Pulmonary artery endothelial cell (primary cell): ENCODE data around the gene DNER. TPM values are rescaled to one million over a fixed set of nuclear protein-coding genes. Genes with fewer than 3 reads are reported as not detected.
"Not testable (repeated sequence)": the region's sequence is repeated elsewhere in the genome, so short reads cannot be mapped to it uniquely, and the experiment has no call there.

ENCODE experiments used
- DNase-seq: peaks from one replicate; pipeline ENCODE4 v3.0.0-alpha.2; 2011; ENCODE audit warnings: low read depth, low spot score
- total RNA-seq: library from RNA; depleted of rRNA; stranded (reverse); fragments of >200 nt; gene quantifications from 2 replicates; pipeline ENCODE4 v1.2.3, GENCODE V29; 2014

The DNER gene
- total RNA-seq, 1 donor from 2014 or later, result 0.07 TPM

GRCh38 chr2:229407170-229407569 lies 307.2 kb downstream of the DNER start:
- DNase-seq, result peak; percentile 93

- DNase-seq, result no peak
Observed at GRCh38 chr2:229405796-229406195, 308.6 kb downstream of the DNER start.

GRCh38 chr2:229403296-229403695 lies 311.1 kb downstream of the DNER start:
- no peak for DNase-seq

- DNase-seq, result no peak
Observed at GRCh38 chr2:229401171-229401865, 313.0 kb downstream of the DNER start.

GRCh38 chr2:229393926-229394325 lies 320.4 kb downstream of the DNER start:
- DNase-seq, result no peak

GRCh38 chr2:229392196-229392595 lies 322.2 kb downstream of the DNER start:
- no peak for DNase-seq

DNA sequence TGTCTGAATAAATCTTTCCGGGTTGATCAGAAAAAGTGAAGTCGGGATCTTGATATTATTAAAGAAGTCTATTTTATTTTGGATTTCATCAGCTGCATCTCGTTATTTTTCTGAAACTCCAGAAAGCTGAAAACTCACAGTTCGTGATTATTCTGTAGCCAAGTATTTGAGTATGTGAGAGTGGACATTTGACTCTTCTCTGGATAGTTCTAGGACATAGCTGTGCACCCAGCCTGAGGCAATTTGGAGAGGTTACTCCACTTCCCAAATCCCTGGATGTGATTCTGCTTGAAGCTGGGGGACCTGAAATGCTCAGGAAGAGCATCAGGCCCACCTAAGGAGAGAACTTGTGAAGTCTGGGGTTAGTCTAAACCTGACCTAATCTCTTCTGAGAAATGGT lies 325.6 kb downstream of the DNER start:
- no peak for DNase-seq

DNA sequence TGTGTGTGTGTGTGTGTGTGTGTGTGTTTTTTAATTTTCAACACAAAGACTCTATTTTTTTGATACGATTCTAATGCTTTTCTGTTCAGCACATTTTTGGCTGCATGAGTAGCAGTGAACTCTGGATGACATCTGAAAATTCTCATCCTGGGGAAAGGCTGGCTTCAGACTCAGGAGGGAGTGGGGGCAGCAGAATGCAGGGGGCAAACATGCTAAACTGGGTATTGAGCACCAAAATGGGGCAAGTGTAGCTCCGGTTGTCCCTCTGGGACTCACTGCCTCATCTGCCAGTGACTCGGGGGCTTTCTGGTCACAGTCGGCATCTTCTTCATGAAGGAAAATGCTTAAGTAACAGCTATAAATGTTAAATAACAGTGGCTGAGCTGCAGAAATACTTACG lies 326.5 kb downstream of the DNER start:
- no peak for DNase-seq

DNA sequence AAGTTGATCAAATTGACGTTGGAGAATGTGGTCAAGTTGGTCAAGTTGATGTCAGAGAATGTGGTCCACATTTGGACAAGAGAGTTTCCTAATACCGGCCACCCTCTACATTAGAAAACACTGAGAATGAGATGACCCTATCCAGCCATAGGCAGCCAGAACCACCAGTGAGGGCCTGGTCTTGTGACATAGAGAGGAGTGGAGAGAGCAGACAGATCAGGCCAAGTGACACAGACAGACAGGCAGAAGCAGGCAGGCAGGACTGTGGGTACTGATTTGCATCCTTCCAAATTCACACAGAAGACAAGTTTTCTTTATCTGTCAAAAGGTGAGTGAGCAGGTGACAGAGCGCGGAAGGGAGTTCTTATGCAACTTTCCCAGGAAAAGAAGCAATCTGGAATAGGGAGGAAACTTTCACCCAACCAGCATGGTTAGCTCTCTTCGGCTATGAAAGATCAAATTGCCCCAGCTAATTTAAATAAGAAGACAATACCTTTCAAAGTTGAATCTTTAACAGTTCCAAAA lies 334.2 kb downstream of the DNER start:
- no peak for DNase-seq

GRCh38 chr2:229378386-229378785 lies 336.0 kb downstream of the DNER start:
- DNase-seq, result no peak

- DNase-seq, result no peak
Observed at GRCh38 chr2:229376866-229377265, 337.5 kb downstream of the DNER start.

GRCh38 chr2:229375251-229375650 lies 339.1 kb downstream of the DNER start:
- no peak for DNase-seq

- not testable (repeated sequence) for DNase-seq
Observed at GRCh38 chr2:229373311-229373710, 341.0 kb downstream of the DNER start.

- no peak for DNase-seq
Observed at GRCh38 chr2:229372207-229372606, 342.1 kb downstream of the DNER start.

GRCh38 chr2:229371086-229371485 lies 343.3 kb downstream of the DNER start:
- DNase-seq, result no peak

DNA sequence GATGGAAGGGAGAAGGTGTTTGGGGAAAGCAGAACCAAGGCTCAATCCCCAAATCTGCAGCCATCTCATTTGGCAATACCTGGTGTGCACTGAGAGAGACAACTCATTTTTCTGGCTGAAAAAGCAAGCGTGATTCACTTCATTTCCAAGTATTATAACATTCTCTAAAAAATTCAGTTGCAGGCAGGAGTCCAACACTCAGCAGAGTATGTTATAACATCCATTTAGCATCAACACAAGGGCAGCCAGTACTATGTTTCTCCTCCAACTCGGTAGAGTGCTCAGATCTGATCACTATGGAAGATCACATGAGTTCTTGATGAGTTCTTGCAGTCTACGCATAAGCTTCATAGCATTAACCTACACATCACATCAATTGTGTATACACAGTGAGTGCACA lies 343.8 kb downstream of the DNER start:
- no peak for DNase-seq

GRCh38 chr2:229363185-229363814 lies 351.1 kb downstream of the DNER start:
- DNase-seq, result no peak

GRCh38 chr2:229350883-229351282 lies 363.5 kb downstream of the DNER start:
- DNase-seq, result no peak

- DNase-seq, result no peak
Observed at GRCh38 chr2:229350117-229350805, 364.1 kb downstream of the DNER start.

DNA sequence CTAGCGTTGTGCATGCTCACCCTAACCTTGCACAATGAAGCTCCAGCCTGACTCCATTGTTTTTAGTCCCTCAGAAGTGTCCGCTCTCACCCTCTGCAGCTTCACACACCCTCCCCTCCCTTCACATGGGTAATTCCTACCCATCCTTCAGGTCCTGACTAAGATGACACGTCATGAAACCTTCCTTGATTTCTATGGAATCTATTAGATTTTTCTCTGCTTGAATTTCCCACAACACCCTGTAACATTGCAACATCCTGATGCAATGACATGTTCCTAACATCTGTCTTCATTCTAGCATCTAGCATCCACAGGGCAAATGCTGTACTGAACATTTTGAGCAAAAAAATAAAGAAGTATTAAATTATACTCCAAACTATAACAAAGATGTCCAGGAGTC lies 366.2 kb downstream of the DNER start:
- DNase-seq, result no peak

GRCh38 chr2:229346816-229347540 lies 367.4 kb downstream of the DNER start:
- DNase-seq, result no peak

DNA sequence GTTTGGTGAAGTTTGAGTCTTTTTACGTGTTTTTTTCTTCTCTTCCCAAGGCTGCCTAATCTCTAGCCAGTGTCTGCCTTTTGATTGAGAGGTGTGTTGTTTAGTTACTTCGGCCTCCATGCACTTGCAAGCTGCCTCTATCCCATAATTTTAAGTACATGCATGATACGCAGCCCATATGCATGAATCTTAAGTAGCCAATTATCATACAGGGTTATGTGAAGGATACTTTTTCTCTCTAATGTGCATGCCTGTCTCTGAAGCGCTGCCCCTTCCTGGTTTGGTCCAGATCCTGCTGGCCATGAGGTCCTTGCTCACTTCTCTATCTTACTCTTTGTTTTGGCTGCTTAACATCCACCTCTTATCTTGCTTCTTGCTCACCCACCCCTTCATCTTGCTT lies 369.4 kb downstream of the DNER start:
- DNase-seq, result no peak
